ENCODE results near the gene KSR2.

Gene KSR2

DNA sequence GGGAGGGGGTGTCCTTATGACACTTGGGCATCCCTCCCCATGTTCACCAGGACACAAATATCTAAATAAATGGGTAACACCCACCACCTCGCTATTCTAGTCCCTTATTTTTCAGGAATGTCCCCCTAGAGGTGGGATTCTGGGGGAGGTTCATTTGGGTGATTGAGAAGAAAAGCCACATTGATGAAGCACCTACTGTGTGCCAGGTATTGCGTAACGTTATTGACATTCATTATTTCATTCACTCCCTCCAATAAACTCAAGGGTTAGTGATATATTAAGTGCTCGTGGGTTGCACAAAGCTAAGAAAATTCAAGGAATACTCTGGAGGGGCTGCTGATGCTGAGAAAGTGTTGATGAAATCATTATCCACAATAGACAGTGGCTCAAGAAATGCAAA, 514.8 kb downstream of the KSR2 start:
- DNase-seq (ENCODE audit: low read depth): no peak

DNA sequence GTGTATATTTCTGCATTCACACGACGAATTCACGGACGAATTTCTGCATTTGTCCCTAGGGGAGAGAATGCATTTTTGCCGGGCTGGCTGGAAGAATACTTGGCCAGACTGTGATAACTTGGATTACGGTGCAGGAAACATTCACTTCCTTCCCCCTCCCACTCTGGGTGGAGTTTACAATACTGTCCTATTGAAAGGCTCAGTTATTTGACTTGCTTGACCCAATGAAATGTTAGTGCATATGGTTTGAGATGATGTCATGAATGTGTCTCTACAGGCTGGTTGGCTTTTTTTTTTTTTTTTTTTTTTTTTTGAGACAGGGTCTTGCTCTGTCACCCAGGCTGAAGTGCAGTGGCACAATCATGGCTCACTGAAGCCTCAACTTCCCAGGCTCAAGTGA, 516.7 kb downstream of the KSR2 start:
- DNase-seq (ENCODE audit: low read depth): no peak

DNA sequence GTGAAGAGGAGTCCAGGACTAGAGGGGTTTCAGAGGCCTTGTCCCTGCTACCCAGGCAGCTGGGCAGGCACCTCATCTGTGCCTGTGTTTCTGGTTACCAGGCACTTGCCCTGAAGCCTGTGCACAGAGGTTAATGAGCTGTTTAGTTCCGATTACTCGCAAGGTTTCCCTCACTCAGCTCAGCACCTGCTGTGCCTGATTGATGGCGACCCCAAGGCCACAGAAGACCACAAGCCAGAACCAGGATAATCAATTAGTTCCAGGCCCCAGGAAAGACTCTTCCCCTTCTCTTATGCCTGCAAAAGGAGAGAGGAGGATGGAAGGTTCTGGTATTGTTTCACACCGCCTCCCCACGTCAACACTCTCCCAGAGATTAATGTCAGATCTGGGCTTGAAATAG, 518.6 kb downstream of the KSR2 start:
- DNase-seq (ENCODE audit: low read depth): no peak

DNA sequence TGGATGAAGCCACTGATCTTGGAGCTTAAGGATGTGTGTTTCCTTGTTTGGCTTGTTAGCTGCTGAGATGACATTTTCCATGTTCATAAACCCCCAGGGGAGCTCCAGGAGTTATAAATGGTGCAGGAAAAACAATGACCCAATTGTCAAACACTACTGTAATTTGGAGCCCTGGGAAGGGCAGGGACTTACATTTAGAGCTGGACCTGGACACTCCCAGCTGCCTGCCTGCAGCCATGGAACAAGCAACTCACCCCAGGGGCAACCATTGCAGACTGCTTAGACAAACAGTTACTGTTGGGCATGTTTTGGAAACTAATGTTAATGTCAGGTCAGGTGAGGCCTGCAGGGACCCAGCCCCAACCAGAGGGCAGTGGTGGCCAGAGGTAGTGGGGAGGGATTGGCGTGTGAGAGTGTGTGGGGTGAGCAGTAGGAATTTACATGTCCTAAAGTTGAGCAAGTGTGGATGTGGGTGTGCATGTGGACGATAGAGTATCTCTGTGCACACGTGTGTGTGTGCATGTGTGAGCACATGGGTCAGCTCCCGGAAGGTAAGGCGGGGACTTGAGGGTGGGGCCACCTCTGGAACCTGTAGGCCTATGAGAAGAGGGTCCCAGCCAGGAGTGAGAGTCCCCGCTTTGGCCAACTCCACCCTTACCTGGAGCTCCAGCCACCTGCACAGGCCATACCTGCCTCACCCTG, 521.0 kb downstream of the KSR2 start:
- no peak for DNase-seq (ENCODE audit: low read depth)

DNA sequence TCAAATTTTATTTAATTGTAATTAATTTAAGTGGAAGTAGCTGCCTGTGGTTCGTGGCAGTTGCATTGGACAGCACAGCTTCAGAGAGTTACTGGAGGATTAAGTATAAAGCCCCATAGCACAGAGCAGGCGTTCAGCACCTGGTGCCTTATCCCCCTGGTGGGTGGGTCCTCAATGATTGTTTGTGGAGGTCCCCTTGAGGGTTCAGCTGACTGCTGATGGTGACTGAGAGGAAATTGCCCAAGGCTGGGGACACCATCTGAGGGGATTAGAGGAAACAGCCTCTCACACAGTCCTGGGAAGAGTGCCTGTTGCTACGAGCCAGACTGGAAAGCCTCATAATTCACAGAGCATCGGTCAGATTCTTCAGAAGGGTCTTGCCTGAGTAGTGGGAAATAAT, 524.0 kb downstream of the KSR2 start:
- DNase-seq (ENCODE audit: low read depth): no peak

DNA sequence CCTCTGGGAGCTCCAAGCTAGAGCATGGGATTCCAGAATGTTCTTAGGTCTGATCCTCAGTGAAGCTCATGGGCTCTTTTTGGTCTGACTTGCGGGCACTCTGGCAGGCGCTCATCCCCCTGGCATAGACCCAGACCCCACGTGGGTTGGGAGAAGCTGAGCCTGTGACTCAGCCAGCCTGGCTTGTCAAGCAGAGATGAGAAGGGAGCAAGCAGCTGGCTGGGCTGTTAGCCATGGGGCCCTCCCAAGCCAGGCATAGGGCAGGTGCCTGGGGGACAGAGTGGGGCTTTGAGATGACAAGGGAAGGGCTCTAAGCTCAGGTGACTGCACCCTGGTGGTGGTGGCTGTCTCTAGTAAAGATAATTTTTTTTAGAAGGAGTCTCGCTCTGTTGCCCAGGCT, 527.0 kb downstream of the KSR2 start:
- DNase-seq (ENCODE audit: low read depth): no peak

DNA sequence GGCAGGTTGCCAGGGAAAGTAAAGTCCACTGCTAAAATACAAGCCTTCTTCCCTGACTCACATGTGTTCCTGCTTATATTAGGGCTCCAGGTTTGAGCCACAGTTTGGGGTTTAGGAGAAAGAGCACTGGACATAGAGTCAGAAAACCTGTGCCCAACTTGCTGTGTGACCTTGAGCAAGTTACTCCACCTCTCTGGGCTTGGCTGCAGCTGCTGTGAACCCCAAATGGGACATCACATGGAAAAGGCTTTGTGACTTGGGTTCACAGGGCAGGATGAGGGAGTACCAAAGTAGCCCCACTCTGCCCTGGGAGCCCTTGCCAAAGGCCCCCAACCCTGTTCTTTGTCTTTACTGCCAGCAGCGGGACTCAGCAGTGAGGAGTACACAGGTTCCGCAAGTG, 528.4 kb downstream of the KSR2 start:
- no peak for DNase-seq (ENCODE audit: low read depth)

DNA sequence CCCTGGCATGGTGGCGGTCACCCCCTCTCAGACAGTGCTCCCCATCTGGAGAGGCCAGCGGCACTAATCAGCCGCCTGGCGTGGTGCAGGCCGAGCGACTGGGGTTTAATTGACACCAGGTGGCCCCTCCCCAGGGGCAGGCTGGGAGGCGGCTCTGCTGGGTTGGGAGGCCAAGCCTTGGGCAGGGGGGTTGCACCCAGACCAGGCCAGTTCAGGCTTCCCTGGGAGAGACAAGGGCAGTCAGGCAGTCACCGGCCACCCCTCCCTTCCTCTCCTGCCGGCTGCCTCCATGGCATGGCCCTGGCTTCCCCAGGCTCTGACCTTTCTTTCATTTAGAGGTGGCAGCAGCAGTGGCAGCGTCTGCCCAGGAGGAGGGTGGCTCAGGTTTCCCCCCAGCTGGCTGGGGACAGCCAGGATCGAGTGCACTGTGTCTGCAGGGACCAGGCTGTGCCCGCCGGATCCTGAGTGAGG, 529.2 kb downstream of the KSR2 start:
- no peak for DNase-seq (ENCODE audit: low read depth)

DNA sequence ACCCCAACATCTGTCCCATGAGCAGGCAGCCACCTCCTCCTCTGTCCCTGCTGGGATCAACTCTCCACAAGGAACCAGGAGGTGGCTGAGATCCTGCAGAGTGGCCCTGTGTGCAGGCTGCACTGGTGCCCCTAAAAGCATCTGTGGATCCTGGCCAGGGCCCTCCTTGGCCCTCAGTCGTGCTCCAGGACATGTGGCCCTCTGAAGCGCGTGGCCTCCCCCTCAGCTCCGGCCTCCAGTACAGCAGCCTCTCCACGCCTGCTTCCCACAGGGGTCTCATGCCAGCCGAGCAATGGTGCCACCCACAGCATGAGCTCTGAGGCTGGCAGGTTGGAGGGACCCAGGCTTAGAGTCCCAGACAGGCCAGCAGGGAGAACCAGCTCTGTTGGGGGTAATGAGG, 530.0 kb downstream of the KSR2 start:
- no peak for DNase-seq (ENCODE audit: low read depth)

DNA sequence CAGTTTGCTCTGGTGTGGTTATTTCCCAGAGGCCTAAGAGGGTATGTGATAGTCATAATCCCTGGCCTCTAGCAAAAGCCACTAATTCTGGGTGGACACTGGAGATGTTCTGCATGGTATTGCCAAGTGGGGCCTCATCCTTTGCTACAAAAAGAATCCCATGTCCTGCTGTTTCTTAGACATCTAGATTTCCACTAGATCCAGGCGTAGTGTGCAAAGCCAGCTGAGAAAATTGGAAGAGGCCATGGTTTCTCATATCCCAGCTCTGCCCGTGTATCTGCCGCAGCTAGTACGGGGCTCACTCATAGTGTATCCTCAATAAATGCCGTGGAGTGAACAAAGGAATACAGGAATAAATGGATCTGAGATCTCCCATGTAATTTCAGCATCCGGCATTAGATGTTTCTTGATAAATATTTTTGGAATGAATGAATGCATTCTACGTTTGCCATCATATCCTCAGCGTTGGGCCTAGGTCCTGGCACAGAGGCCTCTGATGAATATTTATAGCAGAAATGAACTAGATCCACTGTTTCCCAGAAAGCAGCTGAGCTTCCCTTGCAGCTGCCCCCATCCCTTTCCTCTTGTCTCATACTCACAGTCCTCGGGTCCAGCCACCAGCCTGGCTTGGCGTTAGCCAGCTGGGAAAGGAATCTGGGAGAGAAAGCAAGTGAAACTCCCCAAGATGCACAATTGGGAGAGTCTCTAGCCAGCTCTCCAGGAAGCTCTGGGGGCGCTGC, 531.1 kb downstream of the KSR2 start:
- no peak for DNase-seq (ENCODE audit: low read depth)

DNA sequence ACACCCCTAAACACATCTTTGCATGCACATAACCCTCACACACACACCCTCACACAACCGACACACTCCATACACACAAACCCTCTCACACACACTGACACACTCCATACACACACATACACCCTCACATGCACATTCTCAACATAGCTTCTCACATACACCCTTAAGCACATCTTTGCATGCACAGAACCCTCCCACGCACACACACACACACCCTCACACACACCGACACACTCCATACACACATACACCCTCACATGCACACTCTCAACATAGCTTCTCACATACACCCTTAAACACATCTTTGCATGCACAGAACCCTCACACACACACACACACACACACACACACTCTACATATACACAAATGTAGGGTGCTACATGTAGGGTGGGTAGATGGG, 534.9 kb downstream of the KSR2 start:
- DNase-seq (ENCODE audit: low read depth): no peak

DNA sequence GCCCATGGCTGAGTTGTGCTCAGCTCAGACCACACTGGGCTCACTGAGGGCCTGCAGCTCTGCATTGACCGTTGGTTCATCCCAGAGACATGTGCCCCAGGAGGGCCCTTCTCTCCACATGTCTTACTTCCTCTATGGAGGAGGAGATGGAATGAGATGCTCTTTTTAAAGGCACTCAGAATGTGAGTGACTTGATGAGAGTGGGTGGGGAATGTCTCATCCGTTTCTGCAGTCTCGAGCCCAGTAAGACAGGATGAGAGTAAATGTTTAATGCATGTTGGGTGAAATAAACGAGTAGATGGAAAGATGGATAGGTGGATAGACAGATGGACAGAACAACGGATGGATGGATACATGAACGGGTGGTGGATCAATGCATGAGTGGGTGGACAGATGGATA, 538.5 kb downstream of the KSR2 start:
- DNase-seq (ENCODE audit: low read depth): no peak

DNA sequence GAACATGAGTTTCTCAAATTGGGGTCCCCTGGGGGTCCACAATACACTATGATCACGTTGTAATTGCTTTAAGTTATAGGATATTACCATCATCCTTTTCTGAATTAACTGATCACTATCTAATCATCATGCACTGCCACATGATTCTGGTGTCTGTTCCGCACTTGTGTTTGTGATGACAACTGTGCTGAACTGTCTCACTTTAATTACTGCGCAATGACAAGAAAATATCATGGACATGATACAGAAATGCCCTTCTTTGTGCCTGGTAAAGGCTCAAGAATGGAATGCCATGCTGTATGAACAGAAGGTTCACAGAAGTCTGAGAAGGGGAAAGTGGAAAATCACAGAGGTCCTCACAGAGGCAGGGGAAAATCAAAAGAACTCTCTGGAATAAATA, 541.6 kb downstream of the KSR2 start:
- no peak for DNase-seq (ENCODE audit: low read depth)

DNA sequence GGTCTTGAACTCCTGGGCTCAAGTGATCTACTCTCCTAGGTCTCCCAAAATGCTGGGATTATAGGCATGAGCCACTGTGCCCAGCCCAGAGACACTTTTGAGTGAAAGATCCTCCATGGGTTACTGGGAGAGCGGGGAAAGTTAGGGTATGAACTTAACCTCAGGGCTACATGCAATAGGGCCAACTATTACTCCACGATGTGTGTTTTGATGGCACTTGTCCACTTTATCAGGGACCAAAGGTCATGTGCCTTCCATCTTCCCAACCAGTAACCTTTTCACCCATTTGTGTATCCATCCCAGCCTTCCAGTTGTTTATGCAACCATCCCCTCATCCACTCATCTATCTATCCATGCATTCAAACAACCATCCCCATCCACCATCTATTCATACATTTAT, 546.8 kb downstream of the KSR2 start:
- no peak for DNase-seq (ENCODE audit: low read depth)

DNA sequence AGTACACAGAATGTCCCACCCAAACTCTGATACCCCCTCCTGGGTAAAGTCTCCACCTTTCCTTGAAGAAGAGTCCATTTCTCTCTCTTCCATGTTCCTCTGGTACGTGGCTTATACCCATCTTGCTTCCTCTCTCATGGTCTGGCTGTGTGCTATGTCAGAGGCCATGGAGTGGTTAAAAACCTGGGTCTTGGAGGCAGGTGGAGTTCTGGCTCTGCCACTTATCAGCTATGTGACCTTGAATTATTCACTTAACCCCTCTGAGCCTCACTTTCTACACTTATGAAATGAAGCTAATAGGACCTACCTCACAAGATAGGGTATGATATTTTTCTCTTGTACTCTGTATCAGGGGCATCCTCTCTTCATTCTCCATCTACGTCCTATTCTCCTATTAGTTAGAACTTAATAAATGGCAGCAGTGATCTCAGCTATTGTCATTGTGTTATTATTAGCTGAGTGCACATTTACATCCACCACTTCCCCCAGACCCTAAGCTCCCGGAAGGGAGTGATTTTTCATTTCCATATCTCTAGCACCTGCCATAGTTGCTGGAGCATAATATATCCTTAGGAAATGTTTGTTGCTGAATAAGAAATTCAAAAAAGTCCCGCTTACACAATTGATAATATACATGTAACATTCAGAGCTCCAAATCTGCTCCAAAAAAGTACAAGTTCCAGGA, 547.6 kb downstream of the KSR2 start:
- no peak for DNase-seq (ENCODE audit: low read depth)

DNA sequence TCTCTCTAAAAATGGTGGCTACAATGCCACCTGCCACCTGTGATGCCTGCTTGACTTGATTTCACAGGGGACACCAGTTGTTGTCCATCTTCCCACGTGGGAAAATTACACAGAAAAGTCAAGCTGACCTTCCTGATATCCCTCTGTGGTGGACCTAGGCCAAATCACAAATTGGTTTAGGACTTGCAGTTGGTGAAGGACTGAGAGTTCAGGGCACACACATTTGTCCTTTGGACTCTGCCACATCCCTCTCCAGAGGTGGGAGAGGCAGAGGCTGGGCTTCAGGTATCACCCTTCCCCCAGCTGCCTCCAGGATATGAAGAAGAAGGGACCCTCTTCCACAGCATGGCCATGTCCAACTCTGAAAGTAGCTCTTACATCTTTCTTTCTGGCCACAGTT, 551.8 kb downstream of the KSR2 start:
- DNase-seq (ENCODE audit: low read depth): no peak

DNA sequence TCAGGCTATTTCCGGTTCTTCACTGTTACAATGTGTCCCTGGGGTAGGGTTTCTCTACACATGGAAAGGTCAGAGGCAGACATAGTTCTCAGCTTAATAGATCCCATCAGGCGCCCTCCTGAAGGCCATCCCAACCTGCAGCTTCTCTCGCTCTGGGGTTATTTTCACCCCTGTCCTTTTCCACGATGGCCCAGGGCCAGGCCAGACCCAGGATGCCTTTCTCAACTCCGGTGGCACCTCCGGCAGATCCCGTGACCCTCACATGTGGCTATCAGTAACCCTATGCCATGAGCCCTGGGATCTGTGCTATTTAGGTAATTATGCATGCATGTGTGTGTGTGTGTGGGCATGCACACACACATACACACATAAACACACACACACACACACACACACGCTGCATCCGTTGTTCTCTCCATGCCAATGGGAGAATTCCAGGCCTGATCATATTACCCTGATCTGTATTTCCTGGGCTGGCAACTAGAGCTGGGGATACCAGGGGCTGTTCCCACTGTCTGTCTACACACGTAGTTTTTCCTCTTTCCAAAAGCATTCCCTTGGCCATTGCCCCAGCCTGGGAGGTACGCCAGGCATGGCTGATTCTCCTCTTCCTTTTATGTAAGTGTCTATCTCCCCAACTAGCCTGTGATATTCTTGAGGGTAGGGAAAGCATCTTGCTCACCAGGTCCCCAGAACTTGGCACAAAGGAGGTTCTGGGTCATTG, 556.2 kb downstream of the KSR2 start:
- DNase-seq (ENCODE audit: low read depth): no peak

DNA sequence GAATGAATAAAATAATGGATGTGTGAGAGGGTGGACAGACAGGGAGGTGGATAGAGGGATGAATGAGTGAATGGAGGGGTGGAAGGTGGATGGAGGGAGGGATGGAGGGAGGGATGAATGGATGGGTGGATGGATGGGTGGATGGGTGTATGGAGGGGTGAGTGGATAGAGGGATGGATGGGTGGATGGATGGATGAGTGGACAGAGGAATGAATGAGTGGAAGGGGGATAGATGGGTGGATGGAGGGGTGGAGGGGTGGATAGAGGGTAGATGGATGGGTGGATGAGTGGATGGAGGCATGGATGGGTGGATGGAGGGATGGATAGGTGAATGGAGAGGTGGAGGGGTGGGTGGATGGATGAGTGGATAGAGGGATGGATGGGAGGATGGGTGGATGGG, 559.5 kb downstream of the KSR2 start:
- no peak for DNase-seq (ENCODE audit: low read depth)

DNA sequence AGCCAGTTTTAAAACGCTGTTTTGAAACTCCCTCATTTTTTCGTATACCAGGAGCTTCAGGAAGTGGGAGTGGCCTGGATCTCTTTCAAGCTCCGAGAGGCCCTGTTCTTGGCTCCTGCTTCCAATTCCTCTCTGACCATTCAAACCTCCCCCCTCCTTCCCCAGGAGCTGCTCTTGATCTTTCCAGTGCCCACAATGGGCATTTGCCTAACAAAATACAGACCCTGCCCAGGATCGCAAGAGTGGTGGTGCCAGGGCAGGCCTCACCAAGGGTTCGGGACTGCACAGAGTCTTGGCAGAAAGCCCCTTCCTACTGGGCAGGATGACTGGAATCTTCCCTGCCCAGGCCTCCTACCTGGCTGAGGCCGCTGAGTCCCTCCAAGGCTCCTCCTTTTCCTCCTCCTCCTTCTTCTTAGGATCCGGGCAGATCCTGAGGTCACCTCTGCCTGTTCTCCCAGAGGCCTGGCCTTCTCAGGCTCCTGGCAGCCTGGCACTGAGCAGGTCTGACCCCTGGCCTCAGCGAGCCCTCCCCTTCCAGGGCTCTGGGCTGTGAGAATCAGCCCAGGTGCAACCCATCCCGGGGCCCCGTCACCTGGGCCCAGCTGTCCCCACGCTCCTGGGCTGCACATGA, 560.5 kb downstream of the KSR2 start:
- no peak for DNase-seq (ENCODE audit: low read depth)

DNA sequence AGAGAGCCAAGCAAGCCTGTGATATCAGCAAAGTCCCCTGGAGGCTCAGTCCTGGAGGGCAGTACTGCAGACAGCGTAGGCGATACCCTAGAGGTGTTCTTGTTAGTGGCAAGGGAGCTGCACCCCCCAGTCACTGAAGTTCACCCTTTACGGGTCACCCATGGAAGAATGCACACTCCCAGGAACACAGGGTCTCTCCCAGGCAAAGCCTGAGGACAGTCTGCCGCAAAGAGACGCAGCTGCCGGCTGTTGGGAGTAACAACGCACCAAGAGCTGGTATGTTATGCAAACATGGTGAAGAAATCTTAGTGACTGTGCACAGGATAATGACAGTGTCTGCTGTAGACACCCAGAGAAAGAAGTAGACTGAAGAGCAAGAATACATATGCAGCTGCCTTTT, 563.9 kb downstream of the KSR2 start:
- DNase-seq (ENCODE audit: low read depth): no peak

DNA sequence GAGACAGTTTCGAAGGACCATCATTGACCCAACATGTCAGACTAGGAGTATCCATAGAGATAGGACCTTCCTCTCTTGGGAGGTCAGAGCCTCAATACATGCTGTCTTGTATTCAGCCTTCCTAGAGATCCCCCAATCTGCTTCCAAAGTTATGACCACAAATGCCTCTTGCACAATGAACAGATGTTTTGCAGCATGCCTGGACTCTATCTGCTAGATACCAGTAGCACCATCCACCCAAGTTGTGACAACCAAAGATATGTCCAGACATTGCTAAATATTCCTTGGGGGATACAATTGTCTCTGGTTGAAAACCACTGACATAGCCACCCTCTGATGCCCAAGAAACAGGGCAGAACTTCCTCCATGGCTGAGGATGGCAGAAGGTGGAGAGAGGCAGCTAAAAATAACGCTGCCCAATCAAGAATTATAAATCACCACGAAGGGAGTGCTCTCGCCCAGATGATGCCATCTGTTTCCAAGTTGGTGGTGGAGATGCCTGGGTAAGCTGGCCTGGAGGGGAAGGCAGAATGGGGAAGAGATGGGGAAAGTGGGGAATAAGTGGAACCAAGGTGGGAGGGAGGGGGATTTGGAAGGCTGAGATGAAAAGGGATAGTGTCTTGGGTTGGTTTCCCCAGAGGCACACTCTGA, 564.5 kb downstream of the KSR2 start:
- DNase-seq (ENCODE audit: low read depth): no peak

Data from amniotic epithelial cell (primary cell).